Muscle of back (tissue), 11 donors: ENCODE measurements around the gene BIRC7. TPM values are rescaled to one million over a fixed set of nuclear protein-coding genes. Genes with fewer than 3 reads are reported as not detected.

Experiments
- DNase-seq, 3 donors: peaks; one replicate each; pipeline versions ENCODE4 v3.0.0 to v3.0.0-alpha.2; 2013
- polyA plus RNA-seq, 10 donors: library from polyadenylated mRNA; unstranded; fragments of 120-200 nt; gene quantifications; one replicate each; pipeline ENCODE4 v1.2.1, GENCODE V29; 2013; ENCODE audit not compliant: insufficient read length in 10 of 10

Gene BIRC7
- polyA plus RNA-seq, 10 donors, result 0.13 to 0.99 (median 0.28) TPM; not detected in 4

DNA sequence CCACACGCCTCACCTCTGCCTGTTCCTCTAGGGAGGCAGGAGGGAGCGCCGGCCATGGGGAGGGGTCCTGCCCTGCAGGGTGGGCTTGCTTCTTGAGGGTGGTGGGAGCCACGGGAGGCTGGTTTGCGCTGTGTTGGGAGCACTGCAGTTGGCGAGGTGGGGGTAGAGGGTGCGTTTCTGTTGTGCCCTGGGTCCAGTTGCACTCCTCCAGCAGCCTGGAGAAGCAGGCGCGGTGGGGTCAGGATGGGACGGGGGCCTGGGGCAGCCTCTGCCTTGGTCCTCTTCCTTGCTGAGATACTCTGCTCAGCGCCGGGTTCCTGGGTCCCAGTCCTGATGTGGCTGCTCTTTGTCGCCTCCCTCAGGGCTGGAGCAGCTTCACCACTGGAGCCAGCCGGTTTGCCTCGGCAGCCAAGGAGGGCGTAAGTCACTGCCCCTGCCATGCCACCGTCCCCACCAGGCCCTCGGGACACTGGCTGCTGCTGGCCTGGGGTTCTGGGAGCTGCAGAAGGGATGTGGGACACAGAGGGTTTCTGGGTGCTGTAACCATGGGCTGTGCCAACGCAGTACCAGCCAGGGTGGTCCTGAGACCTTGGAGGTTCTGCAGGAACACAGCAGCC is 45.3 kb downstream of the BIRC7 start:
- DNase-seq, result no peak

GRCh38 chr20:63281742-63282665 is 46.3 kb downstream of the BIRC7 start:
- DNase-seq, result no peak

DNA sequence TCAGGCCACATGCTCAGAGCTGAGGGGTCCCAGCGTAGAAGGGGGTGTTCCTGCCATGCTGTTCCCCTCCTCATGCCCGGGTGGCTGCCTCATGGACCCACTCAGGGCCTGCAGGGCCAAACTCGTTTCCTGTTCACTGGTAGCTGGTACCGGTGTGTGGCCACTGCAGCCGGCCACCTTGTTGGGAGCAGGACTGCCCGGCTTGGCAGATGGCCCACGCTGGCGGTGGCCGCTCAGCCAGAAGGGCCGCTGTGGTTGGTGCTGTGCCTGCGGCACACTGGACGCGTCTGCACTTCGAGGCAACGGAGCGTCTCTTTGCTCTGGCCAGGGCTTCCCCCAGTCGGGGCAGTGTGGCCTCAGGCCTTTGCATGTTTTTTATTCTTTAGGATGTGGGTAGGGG is 47.2 kb downstream of the BIRC7 start:
- no peak for DNase-seq

GRCh38 chr20:63283397-63284082 is 47.8 kb downstream of the BIRC7 start:
- DNase-seq, result no peak

GRCh38 chr20:63284083-63284440 is 48.4 kb downstream of the BIRC7 start:
- DNase-seq, result no peak

- no peak for DNase-seq
Observed at GRCh38 chr20:63284544-63284949, 48.8 kb downstream of the BIRC7 start.

DNA sequence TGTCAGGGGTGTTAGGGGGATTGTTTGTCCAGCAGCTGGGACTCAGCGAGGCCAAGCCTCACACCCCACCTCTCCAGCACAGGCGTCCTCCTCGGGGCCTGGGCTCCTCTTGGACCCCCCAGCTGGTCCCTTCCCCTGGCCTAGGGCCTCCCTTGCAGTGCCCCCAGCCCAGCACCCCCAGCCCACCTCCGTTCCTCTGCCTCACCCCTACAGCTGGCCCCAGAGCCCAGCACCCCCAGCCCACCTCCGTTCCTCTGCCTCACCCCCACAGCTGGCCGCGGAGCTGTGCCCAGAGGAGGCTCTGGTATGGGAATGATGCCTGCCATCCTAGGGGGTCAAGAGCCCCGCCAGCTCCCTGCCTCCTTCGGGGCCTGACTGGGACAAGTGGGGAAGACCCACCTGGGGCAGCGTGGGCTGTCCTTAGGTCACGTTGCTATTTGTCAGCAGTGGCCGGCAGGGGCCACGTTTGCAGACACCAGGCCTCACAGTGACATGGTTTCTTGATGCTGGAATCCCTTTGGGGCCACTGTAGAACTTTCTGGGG is 49.3 kb downstream of the BIRC7 start:
- DNase-seq, result no peak

GRCh38 chr20:63285636-63286615 is 50.2 kb downstream of the BIRC7 start:
- DNase-seq, result no peak

DNA sequence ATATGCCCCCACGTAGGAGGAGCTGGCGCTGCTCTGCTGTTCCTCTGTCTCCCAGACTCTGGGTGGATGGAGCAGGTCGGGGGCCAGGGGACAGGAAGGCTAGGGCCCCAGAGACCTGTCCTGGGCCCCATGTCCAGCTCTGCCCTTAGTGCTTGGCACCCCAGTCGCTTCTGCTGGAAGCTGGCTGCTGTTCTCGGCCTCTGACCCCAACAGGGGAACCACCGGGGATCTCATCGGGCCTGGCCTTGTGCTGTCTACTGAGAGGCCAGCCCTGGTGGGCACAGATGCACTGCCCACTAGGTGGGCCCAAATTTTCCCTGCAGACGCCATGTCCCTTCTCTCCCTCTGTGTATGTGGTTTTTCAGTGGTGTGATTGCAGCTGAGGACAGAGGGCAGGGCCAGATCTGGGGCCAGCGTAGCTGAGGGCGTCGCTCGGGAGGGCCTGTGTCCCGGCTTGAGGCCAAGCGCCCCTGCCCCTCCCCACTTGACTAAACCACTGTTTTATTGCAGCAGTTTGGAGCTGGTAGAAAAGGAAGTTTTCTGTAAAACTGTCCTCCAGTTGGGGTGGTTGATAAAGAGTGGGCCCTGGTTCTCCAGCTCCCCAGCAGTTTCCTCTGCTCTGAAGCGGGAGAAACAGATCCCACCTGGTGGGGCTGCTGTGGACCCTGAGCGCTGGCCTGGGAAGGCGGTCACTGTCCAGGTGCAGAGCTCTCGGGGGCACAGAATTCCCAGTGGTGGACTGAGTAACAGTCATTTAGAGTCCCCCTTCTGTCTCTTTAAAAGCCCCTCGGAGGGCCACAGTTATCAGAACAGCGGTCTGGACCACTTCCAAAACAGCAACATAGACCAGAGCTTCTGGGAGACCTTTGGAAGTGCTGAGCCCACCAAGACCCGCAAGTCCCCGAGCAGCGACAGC is 51.3 kb downstream of the BIRC7 start:
- DNase-seq, result no peak

DNA sequence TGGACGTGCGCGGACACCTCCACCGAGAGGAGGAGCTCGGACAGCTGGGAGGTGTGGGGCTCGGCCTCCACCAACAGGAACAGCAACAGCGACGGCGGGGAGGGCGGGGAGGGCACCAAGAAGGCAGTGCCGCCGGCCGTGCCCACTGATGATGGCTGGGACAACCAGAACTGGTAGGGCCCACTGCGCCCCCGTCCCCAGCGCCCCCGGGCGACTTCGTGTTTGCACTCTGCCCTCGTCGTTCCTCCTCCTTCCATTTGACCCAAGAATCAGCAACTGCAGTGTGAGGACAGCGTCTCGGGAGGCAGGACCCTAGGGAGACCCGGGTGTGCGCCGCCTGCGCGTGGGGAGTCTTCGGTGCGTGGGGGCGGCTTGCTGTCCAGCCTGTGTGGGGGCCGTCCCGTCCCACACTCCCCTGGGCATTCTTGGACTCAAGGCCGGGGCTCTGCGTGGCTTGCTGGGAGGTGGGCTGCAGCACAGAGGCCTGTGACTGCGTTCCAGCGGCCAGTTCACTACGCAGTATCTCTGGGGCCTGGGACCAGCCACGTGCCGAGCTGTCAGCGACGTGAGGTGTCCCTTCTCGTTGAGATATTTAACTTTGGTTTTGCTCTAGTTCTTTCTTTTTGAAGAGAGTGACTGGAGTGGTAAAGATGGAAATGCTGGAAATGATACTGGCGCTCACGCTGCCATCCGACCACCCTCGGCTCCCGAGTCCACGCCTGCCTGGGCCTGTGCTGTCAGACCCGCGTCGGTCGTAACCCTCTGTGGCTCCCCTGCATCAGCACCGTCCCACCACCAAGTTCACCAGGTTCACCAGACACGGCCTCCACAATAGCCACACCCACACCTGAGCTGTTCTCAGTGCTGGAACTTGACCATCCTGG is 52.2 kb downstream of the BIRC7 start:
- DNase-seq, result no peak

- DNase-seq, result no peak
Observed at GRCh38 chr20:63288581-63289251, 53.0 kb downstream of the BIRC7 start.

GRCh38 chr20:63289311-63290135 is 53.8 kb downstream of the BIRC7 start:
- no peak for DNase-seq

Other genes starting within 250 kb of the BIRC7 start
- gene BHLHE23, start 228.9 kb upstream of the BIRC7 start, polyA plus RNA-seq, result under 1 TPM in 1 of 10 donors, not detected in 9; 0.16 TPM
- gene YTHDF1, start 19.8 kb upstream of the BIRC7 start, polyA plus RNA-seq, result 10 to 100 TPM; 27.1 to 35.3 (median 28.8) TPM
- 10 to 100 TPM; 18.3 to 37.7 (median 25.6) TPM for gene NKAIN4, start 18.6 kb downstream of the BIRC7 start, polyA plus RNA-seq
- 100 to 1,000 TPM in 1 of 10 donors, 10 to 100 TPM in 9; 46.5 to 107 (median 68.9) TPM for gene ARFGAP1, start 36.9 kb downstream of the BIRC7 start, polyA plus RNA-seq
- gene COL20A1, start 57.3 kb downstream of the BIRC7 start, polyA plus RNA-seq, result 10 to 100 TPM in 2 of 10 donors, 1 to 10 TPM in 8; 4.2 to 17.0 (median 8.0) TPM
- gene CHRNA4, start 125.4 kb downstream of the BIRC7 start, polyA plus RNA-seq, result 1 to 10 TPM in 3 of 10 donors, under 1 TPM in 7; 0.14 to 1.5 (median 0.61) TPM
- gene KCNQ2, start 236.8 kb downstream of the BIRC7 start, polyA plus RNA-seq, result 1 to 10 TPM; 2.6 to 8.1 (median 4.3) TPM